SJSA1 (cell line): Measurements from ENCODE around the gene SNRNP200. TPM values are rescaled to one million over a fixed set of nuclear protein-coding genes. Genes with fewer than 3 reads are reported as not detected.

Experiments used
- DNase-seq, 2 experiments: peaks; one replicate each; pipeline ENCODE4 v3.0.0-alpha.2; 2015 to 2020; ENCODE audit warnings: low spot score in 2 of 2, low read depth in 1 of 2
- H3K27ac ChIP-seq: fragments of 250-450 bp; sonication (Bioruptor Pico); 2 replicates; pipeline ENCODE4 v1.5.1; 2020; ENCODE audit warnings: mild to moderate bottlenecking, moderate library complexity
- H3K27me3 ChIP-seq: fragments of 250-450 bp; sonication (Bioruptor Pico); replicated peaks from 2 replicates; pipeline ENCODE4 v1.5.1; 2020; ENCODE audit warnings: mild to moderate bottlenecking, moderate library complexity
- H3K36me3 ChIP-seq: fragments of 250-450 bp; sonication (Bioruptor Pico); 2 replicates; pipeline ENCODE4 v1.5.1; 2020; ENCODE audit warnings: mild to moderate bottlenecking
- H3K4me1 ChIP-seq: fragments of 250-450 bp; sonication (Bioruptor Pico); replicated peaks from 2 replicates; pipeline ENCODE4 v1.6.1; 2021; ENCODE audit warnings: mild to moderate bottlenecking
- H3K4me3 ChIP-seq: fragments of 250-450 bp; sonication (Bioruptor Pico); 2 replicates; pipeline ENCODE4 v1.5.1; 2020; ENCODE audit warnings: mild to moderate bottlenecking
- H3K9me3 ChIP-seq: fragments of 250-450 bp; sonication (Bioruptor Pico); replicated peaks from 2 replicates; pipeline ENCODE4 v1.5.1; 2020; ENCODE audit warnings: mild to moderate bottlenecking
- total RNA-seq: library from RNA; depleted of rRNA; stranded (reverse); fragments of >200 nt; shearing (Covaris generic); gene quantifications from 2 replicates; pipeline ENCODE4 v1.2.3, GENCODE V29; 2014; rRNA removed

The SNRNP200 gene
- 29.9 and 33.1 TPM in 2 replicates for total RNA-seq

DNA sequence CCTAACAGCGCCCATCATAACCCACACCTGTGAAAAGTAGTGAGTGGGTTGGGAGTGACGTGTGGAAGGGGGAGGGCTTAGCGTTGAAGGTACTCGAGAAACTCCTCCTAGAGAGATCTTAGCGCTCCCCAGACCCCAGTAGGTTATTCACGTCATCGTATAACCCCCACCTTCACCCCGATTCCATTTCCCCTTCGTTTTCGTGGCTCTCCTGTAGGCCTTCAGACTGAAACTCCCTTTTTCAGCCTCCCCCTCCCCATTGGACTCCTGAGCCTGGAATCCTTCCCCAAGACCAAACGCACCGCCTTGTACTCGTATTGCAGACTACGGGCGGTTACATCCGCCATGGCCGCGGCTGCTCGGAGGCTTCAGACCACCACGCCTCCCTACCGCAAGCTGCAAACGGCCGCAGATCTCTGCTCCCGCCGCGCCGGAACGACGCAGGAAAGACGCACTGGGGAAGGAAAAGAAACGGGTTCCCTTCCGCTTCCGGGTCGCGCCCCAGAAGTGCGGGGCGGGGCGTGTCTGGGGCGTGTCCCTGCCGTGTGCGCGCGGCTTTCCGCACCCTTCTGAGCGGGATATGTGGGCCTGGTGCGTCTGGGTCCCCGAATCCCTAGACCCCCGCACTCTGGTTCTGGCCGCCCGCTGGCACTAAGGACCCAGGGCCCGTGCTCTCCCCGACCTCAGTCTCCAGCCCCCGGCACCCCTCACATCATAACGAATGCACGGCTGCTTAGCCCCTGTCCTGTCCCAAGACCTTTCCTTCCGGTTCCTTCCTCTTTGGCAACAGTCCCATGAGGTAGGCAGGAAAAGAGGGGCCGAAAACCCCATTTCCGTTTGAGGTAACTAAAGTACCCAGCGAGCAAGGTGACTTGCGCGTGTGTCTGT lies at the start of gene SNRNP200:
Gene SNRNP200, minus strand, starts transcription at position 456 of the 888 bp plus-strand sequence. Its CDS starts 109 bp downstream, at position 347.
- Histone ChIP-seq H3K36me3 (peaks cover 41% of the 10 kb centered on the region), H3K9me3 (no peaks in the 10 kb centered on the region), H3K27ac (peak within 1 kb of the TSS; percentile 57), H3K4me3 (peak within 1 kb of the TSS; percentile 57), H3K4me1 (peaks cover 12% of the 10 kb centered on the region), H3K27me3 (no peaks in the 10 kb centered on the region)
- peak; percentile 87 to 88 for DNase-seq

- Histone ChIP-seq H3K4me1 (no peaks in the 10 kb centered on the region), H3K27me3 (no peaks in the 10 kb centered on the region), H3K9me3 (no peaks in the 10 kb centered on the region), H3K27ac (no peak overlapping the region), H3K4me3 (no peak overlapping the region), H3K36me3 (peaks cover 92% of the 10 kb centered on the region)
- DNase-seq = no peak
Observed at GRCh38 chr2:96354492-96354891, 49.1 kb upstream of the SNRNP200 start.

DNA sequence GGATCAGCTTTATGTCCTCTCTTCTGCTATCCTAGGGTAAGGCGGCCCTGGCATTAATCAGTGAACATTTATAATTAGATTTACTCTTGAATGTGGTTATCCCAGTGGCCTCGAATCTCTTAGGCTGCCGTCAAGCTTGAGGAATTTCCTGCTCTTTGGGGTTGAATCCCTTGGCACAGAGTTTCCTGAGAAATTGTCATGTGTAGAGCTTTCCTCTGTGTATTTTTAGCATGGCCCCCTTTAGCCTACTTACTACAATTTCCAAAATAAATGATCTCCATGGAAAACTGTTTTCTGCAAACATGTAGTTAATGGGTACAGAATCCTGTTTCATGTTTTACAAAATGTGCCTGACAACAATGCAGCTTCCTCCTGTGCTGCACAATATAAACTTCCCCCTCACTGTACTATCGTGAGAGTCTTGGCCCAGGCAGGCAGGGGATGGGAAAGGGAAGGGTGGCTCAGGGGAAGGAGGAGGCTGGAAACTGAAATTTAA lies 48.3 kb upstream of the SNRNP200 start:
- Histone ChIP-seq H3K9me3 (no peaks in the 10 kb centered on the region), H3K27ac (no peak overlapping the region), H3K27me3 (no peaks in the 10 kb centered on the region), H3K4me1 (no peaks in the 10 kb centered on the region), H3K36me3 (peaks cover 90% of the 10 kb centered on the region), H3K4me3 (no peak overlapping the region)
- no peak for DNase-seq

DNA sequence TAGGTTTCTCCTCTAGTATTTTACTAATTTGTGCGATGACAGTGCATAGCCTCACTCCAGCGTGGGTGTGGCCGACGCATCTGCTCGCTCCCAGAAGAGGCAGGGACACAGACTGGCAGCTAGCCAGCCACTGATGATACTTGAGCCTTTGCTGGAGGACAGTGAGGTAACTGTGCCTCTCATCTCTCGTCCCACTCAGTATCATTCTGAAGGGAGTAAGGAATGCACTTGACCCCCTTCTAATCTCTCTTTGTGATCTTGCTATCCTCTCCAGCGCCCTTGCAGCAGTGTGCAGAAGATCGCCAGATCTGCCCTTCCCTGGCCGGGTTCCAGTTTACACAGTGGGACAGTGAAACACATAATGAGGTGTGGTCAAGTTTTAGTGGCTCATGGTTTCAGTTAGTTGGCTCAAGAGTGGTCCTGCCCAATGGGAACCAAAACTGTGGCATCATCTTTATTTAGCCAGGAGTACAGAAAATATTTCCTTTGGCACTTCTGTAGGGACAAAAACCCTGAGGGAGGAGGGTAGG lies 47.8 kb upstream of the SNRNP200 start:
- Histone ChIP-seq H3K27ac (no peak overlapping the region), H3K4me3 (no peak overlapping the region), H3K9me3 (no peaks in the 10 kb centered on the region), H3K27me3 (no peaks in the 10 kb centered on the region), H3K36me3 (peaks cover 92% of the 10 kb centered on the region), H3K4me1 (no peaks in the 10 kb centered on the region)
- no peak for DNase-seq

- no peak overlapping the region for H3K4me3 ChIP-seq
- no peaks in the 10 kb centered on the region for H3K27me3 ChIP-seq
- H3K4me1 ChIP-seq = peaks cover 1% of the 10 kb centered on the region
- no peaks in the 10 kb centered on the region for H3K9me3 ChIP-seq
- DNase-seq = no peak
- H3K36me3 ChIP-seq = peaks cover 94% of the 10 kb centered on the region
- H3K27ac ChIP-seq = no peak overlapping the region
Observed at GRCh38 chr2:96347395-96347794, 42.0 kb upstream of the SNRNP200 start.

DNA sequence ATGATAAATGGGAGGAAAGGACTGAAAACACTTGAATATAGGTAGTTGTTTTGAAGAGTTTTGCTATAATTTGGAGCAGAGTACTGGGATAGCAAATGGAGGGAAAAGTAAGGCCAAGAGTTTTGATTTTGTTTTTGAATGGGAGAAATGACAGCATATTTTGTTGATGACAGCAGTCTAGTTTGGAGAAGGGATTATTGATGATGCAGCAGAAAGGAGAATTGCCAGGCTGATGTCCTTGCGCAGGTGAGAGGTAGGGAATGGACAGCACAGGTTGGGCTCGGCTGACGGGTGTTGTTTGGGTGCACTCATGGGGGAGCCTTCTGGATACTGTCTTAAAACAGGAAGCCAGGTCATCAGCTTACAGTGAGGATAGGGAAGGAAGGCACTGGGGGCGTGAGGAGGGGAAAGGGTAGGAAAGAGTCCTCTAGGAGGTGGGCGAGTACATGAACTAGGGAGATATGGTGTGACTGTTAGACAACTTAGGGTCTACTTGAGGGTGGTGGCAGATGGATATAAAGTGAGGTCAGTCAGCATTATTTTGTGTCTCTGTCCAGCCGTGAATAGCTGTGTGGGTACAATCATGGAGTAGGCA lies 40.6 kb upstream of the SNRNP200 start:
- H3K4me1 ChIP-seq = peaks cover 16% of the 10 kb centered on the region
- DNase-seq = no peak
- H3K27ac ChIP-seq = no peak overlapping the region
- H3K9me3 ChIP-seq = no peaks in the 10 kb centered on the region
- H3K4me3 ChIP-seq = no peak overlapping the region
- no peaks in the 10 kb centered on the region for H3K27me3 ChIP-seq
- H3K36me3 ChIP-seq = peaks cover 94% of the 10 kb centered on the region

- peaks cover 91% of the 10 kb centered on the region for H3K36me3 ChIP-seq
- peaks cover 18% of the 10 kb centered on the region for H3K4me1 ChIP-seq
- H3K9me3 ChIP-seq = no peaks in the 10 kb centered on the region
- H3K4me3 ChIP-seq = no peak overlapping the region
- no peaks in the 10 kb centered on the region for H3K27me3 ChIP-seq
- no peak for DNase-seq
- no peak overlapping the region for H3K27ac ChIP-seq
Observed at GRCh38 chr2:96345438-96345837, 40.1 kb upstream of the SNRNP200 start.

GRCh38 chr2:96344011-96344410 lies 38.7 kb upstream of the SNRNP200 start:
- no peak overlapping the region for H3K27ac ChIP-seq
- no peak overlapping the region for H3K4me3 ChIP-seq
- no peak for DNase-seq
- peaks cover 27% of the 10 kb centered on the region for H3K4me1 ChIP-seq
- H3K36me3 ChIP-seq = peaks cover 78% of the 10 kb centered on the region
- H3K9me3 ChIP-seq = no peaks in the 10 kb centered on the region
- H3K27me3 ChIP-seq = no peaks in the 10 kb centered on the region

GRCh38 chr2:96342085-96342484 lies 36.7 kb upstream of the SNRNP200 start:
- Histone ChIP-seq H3K9me3 (no peaks in the 10 kb centered on the region), H3K27me3 (no peaks in the 10 kb centered on the region), H3K4me1 (peaks cover 35% of the 10 kb centered on the region), H3K27ac (no peak overlapping the region), H3K36me3 (peaks cover 66% of the 10 kb centered on the region), H3K4me3 (no peak overlapping the region)
- peak; percentile 51 to 67 for DNase-seq

DNA sequence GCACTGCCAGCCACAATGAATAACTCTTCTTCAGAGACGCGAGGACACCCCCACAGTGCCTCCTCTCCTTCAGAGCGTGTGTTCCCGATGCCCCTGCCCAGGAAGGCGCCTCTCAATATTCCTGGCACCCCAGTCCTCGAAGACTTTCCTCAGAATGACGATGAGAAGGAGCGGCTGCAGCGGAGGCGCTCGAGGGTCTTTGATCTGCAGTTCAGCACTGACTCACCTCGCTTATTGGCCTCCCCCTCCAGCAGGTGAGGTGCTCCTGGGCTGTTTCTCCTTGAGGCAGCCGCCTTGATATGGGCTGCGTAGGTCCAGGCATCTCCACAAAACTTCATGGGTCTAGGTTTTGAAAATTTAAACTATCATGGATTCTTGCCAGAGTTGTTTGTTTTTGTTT lies 36.3 kb upstream of the SNRNP200 start:
- H3K27ac ChIP-seq = no peak overlapping the region

DNA sequence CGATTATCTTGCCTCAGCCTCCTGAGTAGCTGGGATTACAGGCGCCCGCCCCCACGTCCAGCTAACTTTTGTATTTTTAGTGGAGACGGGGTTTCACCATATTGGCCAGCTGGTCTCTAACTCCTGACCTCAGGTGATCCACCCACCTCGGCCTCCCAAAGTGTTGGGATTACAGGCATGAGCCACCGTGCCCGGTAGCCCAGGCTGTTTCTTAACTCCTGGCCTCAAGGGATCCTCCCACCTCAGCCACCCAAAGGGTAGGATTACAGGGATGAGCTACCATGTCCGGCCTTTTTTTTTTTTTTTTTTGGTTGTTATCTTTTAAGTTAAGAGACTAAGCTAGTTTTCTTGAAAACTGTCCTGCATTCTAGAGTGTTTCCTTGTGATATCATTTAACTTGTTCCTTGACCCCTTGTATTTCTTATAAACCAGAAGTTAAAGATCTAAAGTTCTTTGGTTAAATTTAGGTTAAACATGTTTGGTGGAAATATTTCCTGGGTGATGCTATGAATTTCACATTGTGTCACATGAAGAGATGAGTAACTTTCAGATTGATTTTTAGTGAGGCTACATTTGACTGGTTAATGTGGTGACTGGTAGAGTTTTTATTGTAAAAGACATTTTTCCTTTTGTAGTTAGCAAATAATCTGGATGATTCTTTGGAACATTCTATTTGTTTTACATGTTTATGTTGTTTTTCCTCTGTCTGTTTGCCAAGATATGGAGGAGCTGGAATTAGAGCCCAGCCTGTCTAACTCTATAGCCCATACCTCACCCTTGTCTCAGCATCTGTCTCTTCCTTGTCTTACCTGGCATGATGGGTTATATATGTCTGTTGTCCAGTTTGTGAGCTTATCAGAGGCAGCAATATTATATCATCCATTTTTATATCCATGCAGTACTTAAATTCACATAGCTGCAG lies 35.4 kb upstream of the SNRNP200 start:
- no peak for DNase-seq

More for the DNA sequence above, 36.3 kb upstream of the SNRNP200 start:
- Histone ChIP-seq H3K9me3 (no peaks in the 10 kb centered on the region), H3K4me3 (no peak overlapping the region), H3K36me3 (peaks cover 66% of the 10 kb centered on the region), H3K27me3 (no peaks in the 10 kb centered on the region), H3K4me1 (peaks cover 40% of the 10 kb centered on the region)
- DNase-seq = no peak

GRCh38 chr2:96336873-96337272 lies 31.5 kb upstream of the SNRNP200 start:
- Histone ChIP-seq H3K4me1 (peaks cover 46% of the 10 kb centered on the region), H3K9me3 (no peaks in the 10 kb centered on the region), H3K4me3 (peak overlapping the region; percentile 73; the same call in 1 of the 2 replicates), H3K27me3 (no peaks in the 10 kb centered on the region), H3K36me3 (peaks cover 29% of the 10 kb centered on the region), H3K27ac (no peak overlapping the region)
- no peak for DNase-seq

More for the DNA sequence above, 35.4 kb upstream of the SNRNP200 start:
- H3K27ac ChIP-seq = no peak overlapping the region
- peaks cover 46% of the 10 kb centered on the region for H3K4me1 ChIP-seq
- peaks cover 64% of the 10 kb centered on the region for H3K36me3 ChIP-seq
- no peaks in the 10 kb centered on the region for H3K27me3 ChIP-seq
- no peaks in the 10 kb centered on the region for H3K9me3 ChIP-seq
- no peak overlapping the region for H3K4me3 ChIP-seq

- H3K4me3 ChIP-seq = peak overlapping the region; percentile 73
- H3K9me3 ChIP-seq = no peaks in the 10 kb centered on the region
- H3K36me3 ChIP-seq = peaks cover 22% of the 10 kb centered on the region
- no peak for DNase-seq
- peak overlapping the region; percentile 93 for H3K27ac ChIP-seq
- no peaks in the 10 kb centered on the region for H3K27me3 ChIP-seq
- H3K4me1 ChIP-seq = peaks cover 39% of the 10 kb centered on the region
Observed at GRCh38 chr2:96336104-96336775, 30.9 kb upstream of the SNRNP200 start.
